ENCODE measurements around the gene FOS. TPM values are rescaled to one million over a fixed set of nuclear protein-coding genes. Genes with fewer than 3 reads are reported as not detected.

FOS gene
- total and polyA plus RNA-seq, 4 donors = 13.2 to 82.7 (median 20.0) TPM

- no peak overlapping the region for H3K27ac ChIP-seq (ENCODE audit: low read depth in 1 of 2, low read length in 2 of 2)
- 95% methylated on average over 3 of the region's 3 CpGs for WGBS
- no peak overlapping the region for H3K4me3 ChIP-seq (ENCODE audit: low read depth in 1 of 3, low read length in 3 of 3)
- TF ChIP-seq YY1 (IDR thresholded peaks at IDR 0.05) (no peak), SP1 (IDR thresholded peaks at IDR 0.05) (no peak), EGR1 (IDR thresholded peaks at IDR 0.05; ENCODE audit: low read depth in 2 of 2) (no peak), FOXA2 (IDR thresholded peaks at IDR 0.05) (no peak), RXRA (IDR thresholded peaks at IDR 0.05) (no peak), FOXA1 (IDR thresholded peaks at IDR 0.05) (no peak), ATF3 (IDR thresholded peaks at IDR 0.05) (no peak), CTCF (IDR thresholded peaks at IDR 0.05; ENCODE audit: low read depth, low read length, missing input control) (no peak), ZBTB33 (IDR thresholded peaks at IDR 0.05) (no peak), HNF4A (conservative IDR thresholded peaks at IDR 0.05) (no peak), GABPA (IDR thresholded peaks at IDR 0.05 in 1 of 2, conservative IDR thresholded peaks at IDR 0.05 in 1 of 2) (no peak), MAX (IDR thresholded peaks at IDR 0.05) (no peak), RAD21 (IDR thresholded peaks at IDR 0.05) (no peak), TAF1 (conservative IDR thresholded peaks at IDR 0.05) (no peak)
- DNase-seq (ENCODE audit: low spot score) = no peak
- H3K36me3 ChIP-seq (ENCODE audit: control insufficient read depth in 4 of 4, insufficient read depth in 3 of 4, low read depth in 1 of 4, low read length in 3 of 4) = no peaks in the 10 kb centered on the region
- H3K27me3 ChIP-seq (ENCODE audit: control insufficient read depth in 4 of 4, insufficient read depth in 4 of 4, low read length in 3 of 4) = no peaks in the 10 kb centered on the region
- H3K9me3 ChIP-seq (ENCODE audit: control insufficient read depth in 4 of 4, low read length in 3 of 4) = no peaks in the 10 kb centered on the region
- H3K9ac ChIP-seq (ENCODE audit: low read depth in 1 of 2, low read length in 2 of 2) = no peak overlapping the region
- H3K4me1 ChIP-seq (ENCODE audit: control insufficient read depth in 4 of 4, insufficient read depth in 4 of 4, low read length in 3 of 4) = peaks cover 0 to 27% (median 14%) of the 10 kb centered on the region in 4 donors
Observed at GRCh38 chr14:75290851-75291250, 12.2 kb downstream of the FOS start.

- DNase-seq (ENCODE audit: low spot score) = no peak
- no peak overlapping the region for H3K4me3 ChIP-seq (ENCODE audit: low read depth in 1 of 3, low read length in 3 of 3)
- 93% methylated on average over 5 of the region's 5 CpGs for WGBS
- no peaks in the 10 kb centered on the region for H3K36me3 ChIP-seq (ENCODE audit: control insufficient read depth in 4 of 4, insufficient read depth in 3 of 4, low read depth in 1 of 4, low read length in 3 of 4)
- H3K9me3 ChIP-seq (ENCODE audit: control insufficient read depth in 4 of 4, low read length in 3 of 4) = no peaks in the 10 kb centered on the region
- no peak overlapping the region for H3K9ac ChIP-seq (ENCODE audit: low read depth in 1 of 2, low read length in 2 of 2)
- H3K4me1 ChIP-seq (ENCODE audit: control insufficient read depth in 4 of 4, insufficient read depth in 4 of 4, low read length in 3 of 4) = peaks cover 0 to 31% (median 15%) of the 10 kb centered on the region in 4 donors
- no peaks in the 10 kb centered on the region for H3K27me3 ChIP-seq (ENCODE audit: control insufficient read depth in 4 of 4, insufficient read depth in 4 of 4, low read length in 3 of 4)
- no peak overlapping the region for H3K27ac ChIP-seq (ENCODE audit: low read depth in 1 of 2, low read length in 2 of 2)
- TF ChIP-seq YY1 (IDR thresholded peaks at IDR 0.05) (no peak), CTCF (IDR thresholded peaks at IDR 0.05; ENCODE audit: low read depth, low read length, missing input control) (no peak), EGR1 (IDR thresholded peaks at IDR 0.05; ENCODE audit: low read depth in 2 of 2) (no peak), RXRA (IDR thresholded peaks at IDR 0.05) (no peak), HNF4G (IDR thresholded peaks at IDR 0.05) (no peak), REST (IDR thresholded peaks at IDR 0.05) (no peak), NR2F2 (IDR thresholded peaks at IDR 0.05) (no peak), FOXA2 (IDR thresholded peaks at IDR 0.05) (no peak)
Observed at GRCh38 chr14:75291331-75291730, 12.7 kb downstream of the FOS start.

All from liver (tissue), 9 donors.